Vagina (tissue), 2 donors: ENCODE data around the gene PHKA1. TPM values are rescaled to one million over a fixed set of nuclear protein-coding genes. Genes with fewer than 3 reads are reported as not detected.
"Not testable (repeated sequence)": the region's sequence is repeated elsewhere in the genome, so short reads cannot be mapped to it uniquely, and the experiment has no call there.

ENCODE experiments used
- DNase-seq, 2 donors: peaks; one replicate each; pipeline ENCODE4 v3.0.0-alpha.2; 2017; ENCODE audit errors: extremely low spot score in 2 of 2
- H3K27ac ChIP-seq: fragments of 200-600 bp; sonication (generic); one replicate; pipeline ENCODE4 v1.5.1; 2019
- H3K27me3 ChIP-seq: fragments of 200-600 bp; sonication (generic); one replicate; pipeline ENCODE4 v1.5.1; 2019
- H3K36me3 ChIP-seq, 2 donors: fragments of 200-600 bp; sonication (generic); one replicate each; pipeline ENCODE4 v1.5.1; 2017 to 2019
- H3K4me1 ChIP-seq: fragments of 200-600 bp; sonication (generic); one replicate; pipeline ENCODE4 v1.5.1; 2019
- H3K4me3 ChIP-seq, 2 donors: fragments of 200-600 bp; sonication (generic); 1 replicate in 1 of 2; 2 replicates in 1 of 2; pipeline ENCODE4 v1.5.1; 2016 to 2019
- H3K9me3 ChIP-seq: fragments of 200-600 bp; sonication (generic); one replicate; pipeline ENCODE4 v1.5.1; 2019
- CTCF ChIP-seq, 3 experiments: fragments of 450-650 bp in 2 of 3; fragments of 200-600 bp in 1 of 3; sonication (generic) in 1 of 3; IDR thresholded peaks; one replicate each; pipeline ENCODE4 v1.5.1; 2017 to 2019; ENCODE audit warnings: antibody characterized with exemption in 3 of 3, mild to moderate bottlenecking in 2 of 3, moderate library complexity in 2 of 3
- POLR2A ChIP-seq, 2 donors: fragments of 450-650 bp; IDR thresholded peaks; one replicate each; pipeline ENCODE4 v1.6.1; 2017; ENCODE audit warnings: antibody characterized with exemption in 2 of 2, mild to moderate bottlenecking in 2 of 2, moderate library complexity in 2 of 2
- POLR2AphosphoS5 ChIP-seq, 2 donors: sonication (generic); formaldehyde crosslinking; IDR thresholded peaks; one replicate each; pipeline ENCODE4 v1.9.0; 2017; ENCODE audit warnings: antibody characterized with exemption in 2 of 2, mild to moderate bottlenecking in 2 of 2, low read depth in 1 of 2; ENCODE audit not compliant: insufficient read depth in 1 of 2
- intact Hi-C: fragments of 100-400 bp; cut with DNase I; formaldehyde crosslinking; loops from one replicate; pipeline ENCODE4 v1.15.1; 2023
- total RNA-seq: library from RNA; depleted of rRNA; stranded (reverse); fragments of >200 nt; gene quantifications from one replicate; pipeline ENCODE4 v1.2.3, GENCODE V29; 2016

PHKA1 gene
- total RNA-seq, 1 donor from 2014 or later, result 5.2 TPM

- no peaks in the 10 kb centered on the region for H3K27me3 ChIP-seq
- TF ChIP-seq CTCF (IDR thresholded peaks at IDR 0.05) (no peak), POLR2AphosphoS5 (IDR thresholded peaks at IDR 0.05; ENCODE audit: insufficient read depth in 1 of 2, low read depth in 1 of 2) (no peak), POLR2A (IDR thresholded peaks at IDR 0.05) (no peak)
- no peak overlapping the region for H3K4me3 ChIP-seq
- no peaks in the 10 kb centered on the region for H3K4me1 ChIP-seq
- intact Hi-C loops, result no loop called here
- no peak for DNase-seq
- no peaks in the 10 kb centered on the region for H3K36me3 ChIP-seq
- no peak overlapping the region for H3K27ac ChIP-seq
- no peaks in the 10 kb centered on the region for H3K9me3 ChIP-seq
Observed at GRCh38 chrX:72604705-72605104, 109.4 kb downstream of the PHKA1 start.

DNA sequence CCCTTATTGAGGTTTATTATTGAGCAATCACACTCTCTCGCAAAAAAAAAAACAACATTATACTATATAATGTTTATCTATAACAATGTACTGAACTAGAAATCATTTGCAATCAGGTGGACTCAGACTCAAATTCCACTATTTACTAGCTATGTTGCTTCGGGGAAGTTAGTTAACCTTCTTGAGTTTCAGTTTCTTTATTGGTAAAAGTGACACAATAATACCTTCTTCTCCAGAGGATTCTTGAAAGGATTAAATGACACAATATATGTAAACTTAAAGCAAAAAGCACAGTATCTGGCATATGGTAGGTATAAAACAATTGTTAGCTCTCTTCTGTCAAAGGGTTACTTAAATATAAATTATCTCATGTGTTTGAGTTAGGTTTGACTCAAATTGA lies 110.0 kb downstream of the PHKA1 start:
- no peak overlapping the region for H3K4me3 ChIP-seq
- no peaks in the 10 kb centered on the region for H3K9me3 ChIP-seq
- DNase-seq, result no peak
- H3K27me3 ChIP-seq, result no peaks in the 10 kb centered on the region
- H3K36me3 ChIP-seq, result no peaks in the 10 kb centered on the region
- intact Hi-C loops, result no loop called here
- TF ChIP-seq POLR2AphosphoS5 (IDR thresholded peaks at IDR 0.05; ENCODE audit: insufficient read depth in 1 of 2, low read depth in 1 of 2), result no peak
- TF ChIP-seq CTCF (IDR thresholded peaks at IDR 0.05), result no peak
- no peak for TF ChIP-seq POLR2A (IDR thresholded peaks at IDR 0.05)
- no peak overlapping the region for H3K27ac ChIP-seq
- no peaks in the 10 kb centered on the region for H3K4me1 ChIP-seq

- H3K27me3 ChIP-seq, intact Hi-C loops, H3K36me3 ChIP-seq, H3K9me3 ChIP-seq, H3K27ac ChIP-seq, H3K4me3 ChIP-seq, DNase-seq, H3K4me1 ChIP-seq: not testable (repeated sequence)
Observed at GRCh38 chrX:72591038-72591437, 123.1 kb downstream of the PHKA1 start.

DNA sequence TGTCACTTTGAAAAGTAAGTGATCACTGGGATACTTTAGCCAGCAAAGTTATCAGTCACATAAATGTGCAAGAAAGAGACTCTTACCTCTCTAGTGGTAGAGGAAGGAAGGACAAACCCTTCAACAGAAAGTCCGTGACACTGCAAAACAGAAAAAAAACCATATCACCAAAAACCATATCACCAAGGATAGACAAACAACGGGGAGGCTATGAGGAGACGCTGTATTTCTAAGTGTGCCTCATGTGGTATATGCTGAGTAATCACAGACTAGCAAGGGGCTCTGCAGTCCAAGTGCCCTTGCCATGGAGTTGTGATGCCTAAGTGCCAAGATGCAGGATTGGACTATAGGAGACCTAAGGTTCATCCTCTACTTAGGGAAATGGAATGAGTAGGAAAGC lies 129.9 kb downstream of the PHKA1 start:
- intact Hi-C loops, result no loop called here
- H3K4me3 ChIP-seq, result no peak overlapping the region
- H3K4me1 ChIP-seq, result no peaks in the 10 kb centered on the region
- TF ChIP-seq POLR2A (IDR thresholded peaks at IDR 0.05), result no peak
- TF ChIP-seq POLR2AphosphoS5 (IDR thresholded peaks at IDR 0.05; ENCODE audit: insufficient read depth in 1 of 2, low read depth in 1 of 2), result no peak
- TF ChIP-seq CTCF (IDR thresholded peaks at IDR 0.05), result no peak
- H3K27ac ChIP-seq, result no peak overlapping the region
- no peaks in the 10 kb centered on the region for H3K27me3 ChIP-seq
- DNase-seq, result no peak
- H3K36me3 ChIP-seq, result no peaks in the 10 kb centered on the region
- no peaks in the 10 kb centered on the region for H3K9me3 ChIP-seq

GRCh38 chrX:72576141-72576894 lies 137.8 kb downstream of the PHKA1 start:
- H3K27me3 ChIP-seq, result no peaks in the 10 kb centered on the region
- no peaks in the 10 kb centered on the region for H3K36me3 ChIP-seq
- H3K4me1 ChIP-seq, result peaks cover 5% of the 10 kb centered on the region
- TF ChIP-seq CTCF (IDR thresholded peaks at IDR 0.05) (no peak), POLR2AphosphoS5 (IDR thresholded peaks at IDR 0.05; ENCODE audit: insufficient read depth in 1 of 2, low read depth in 1 of 2) (no peak), POLR2A (IDR thresholded peaks at IDR 0.05) (no peak)
- intact Hi-C loops, result no loop called here
- no peaks in the 10 kb centered on the region for H3K9me3 ChIP-seq
- H3K27ac ChIP-seq, result no peak overlapping the region
- no peak for DNase-seq
- no peak overlapping the region for H3K4me3 ChIP-seq
